Measurements from ENCODE around the gene SGIP1.
"Not testable (repeated sequence)": the region's sequence is repeated elsewhere in the genome, so short reads cannot be mapped to it uniquely, and the experiment has no call there.

The SGIP1 gene

DNA sequence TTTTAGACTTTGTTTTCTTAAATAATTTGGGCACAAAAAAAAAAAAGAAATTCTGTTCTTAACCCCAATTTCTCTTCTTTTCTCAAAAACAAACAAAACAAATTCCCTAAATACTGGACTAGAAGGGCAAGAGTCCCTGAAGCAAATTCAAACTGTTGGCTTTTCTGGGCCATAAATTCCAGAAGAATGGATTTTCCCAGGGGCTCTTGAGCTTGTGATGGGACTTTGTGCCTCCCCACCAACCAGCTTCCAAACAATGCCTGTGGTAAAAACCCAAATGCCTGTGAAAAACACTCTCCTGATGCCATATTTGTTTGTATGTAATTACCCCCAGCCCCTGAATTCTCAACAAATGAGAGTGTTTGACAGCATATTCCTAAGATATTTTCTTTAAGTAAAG lies 55.4 kb downstream of the SGIP1 start:
- Histone ChIP-seq H3K36me3 (ENCODE audit: control insufficient read depth, low read length) (no peaks in the 10 kb centered on the region), H3K4me1 (ENCODE audit: control insufficient read depth, low read length) (no peaks in the 10 kb centered on the region), H4K20me1 (ENCODE audit: control insufficient read depth, insufficient read depth, low read depth, low read length) (no peaks in the 10 kb centered on the region), H3K27ac (ENCODE audit: low read depth, low read length) (no peak overlapping the region), H3K9me3 (ENCODE audit: control insufficient read depth, insufficient read depth, low read length) (no peaks in the 10 kb centered on the region), H3K9me2 (replicated peaks; ENCODE audit: control insufficient read depth, low read length) (no peaks in the 10 kb centered on the region), H3K79me2 (ENCODE audit: control insufficient read depth, low read length) (no peaks in the 10 kb centered on the region), H3K4me2 (ENCODE audit: low read length) (no peak overlapping the region), H3K4me3 (ENCODE audit: low read length) (no peak overlapping the region), H3K27me3 (ENCODE audit: control insufficient read depth, low read length) (no peaks in the 10 kb centered on the region), H3F3A (ENCODE audit: control insufficient read depth, insufficient read depth) (no peaks in the 10 kb centered on the region)
- TF ChIP-seq EZH2phosphoT487 (IDR thresholded peaks at IDR 0.05; ENCODE audit: borderline replicate concordance, low read length), result no peak
- TF ChIP-seq, protein P1, sequence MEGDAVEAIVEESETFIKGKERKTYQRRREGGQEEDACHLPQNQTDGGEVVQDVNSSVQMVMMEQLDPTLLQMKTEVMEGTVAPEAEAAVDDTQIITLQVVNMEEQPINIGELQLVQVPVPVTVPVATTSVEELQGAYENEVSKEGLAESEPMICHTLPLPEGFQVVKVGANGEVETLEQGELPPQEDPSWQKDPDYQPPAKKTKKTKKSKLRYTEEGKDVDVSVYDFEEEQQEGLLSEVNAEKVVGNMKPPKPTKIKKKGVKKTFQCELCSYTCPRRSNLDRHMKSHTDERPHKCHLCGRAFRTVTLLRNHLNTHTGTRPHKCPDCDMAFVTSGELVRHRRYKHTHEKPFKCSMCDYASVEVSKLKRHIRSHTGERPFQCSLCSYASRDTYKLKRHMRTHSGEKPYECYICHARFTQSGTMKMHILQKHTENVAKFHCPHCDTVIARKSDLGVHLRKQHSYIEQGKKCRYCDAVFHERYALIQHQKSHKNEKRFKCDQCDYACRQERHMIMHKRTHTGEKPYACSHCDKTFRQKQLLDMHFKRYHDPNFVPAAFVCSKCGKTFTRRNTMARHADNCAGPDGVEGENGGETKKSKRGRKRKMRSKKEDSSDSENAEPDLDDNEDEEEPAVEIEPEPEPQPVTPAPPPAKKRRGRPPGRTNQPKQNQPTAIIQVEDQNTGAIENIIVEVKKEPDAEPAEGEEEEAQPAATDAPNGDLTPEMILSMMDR (IDR thresholded peaks at IDR 0.05; ENCODE audit: low read depth, low read length, poor library complexity, severe bottlenecking), result no peak

DNA sequence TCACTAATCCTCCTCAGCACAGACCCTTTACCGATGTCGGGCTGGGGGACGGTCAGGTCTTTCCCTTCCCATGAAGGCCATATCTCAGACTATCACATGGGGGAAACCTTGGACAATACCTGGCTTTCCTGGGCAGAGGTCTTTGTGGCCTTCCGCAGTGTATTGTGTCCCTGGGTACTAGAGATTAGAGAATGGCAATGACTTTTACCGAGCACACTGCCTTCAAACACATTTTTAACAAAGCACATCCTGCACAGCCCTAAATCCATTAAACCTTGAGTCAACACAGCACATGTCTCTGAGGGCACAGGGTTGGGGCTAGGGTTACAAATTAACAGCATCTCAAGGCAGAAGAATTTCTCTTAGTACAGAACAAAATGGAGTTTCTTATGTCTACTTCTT lies 58.2 kb downstream of the SGIP1 start:
- not testable (repeated sequence) for H4K20me1 ChIP-seq (ENCODE audit: control insufficient read depth, insufficient read depth, low read depth, low read length)

DNA sequence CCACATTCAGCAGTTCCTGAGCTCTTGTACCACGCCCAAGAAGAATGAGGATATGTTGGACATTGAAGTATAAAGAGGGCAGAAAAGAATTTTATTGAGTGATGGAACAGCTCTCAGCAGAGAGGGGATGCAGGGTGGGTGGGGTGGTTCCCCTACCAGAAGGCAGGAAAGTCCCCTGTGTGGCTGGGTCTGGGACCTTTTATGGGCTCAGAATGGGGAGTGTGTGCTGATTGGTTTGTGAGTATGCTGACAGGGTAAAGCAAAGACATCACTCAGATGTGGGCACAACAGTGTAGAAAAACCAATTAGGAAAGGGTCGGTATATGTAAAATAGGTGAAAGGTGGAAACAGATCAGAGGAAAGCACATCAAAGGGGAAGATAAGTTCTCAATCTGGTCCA lies 62.2 kb downstream of the SGIP1 start:
- H3K9me2 ChIP-seq (replicated peaks; ENCODE audit: control insufficient read depth, low read length), result no peaks in the 10 kb centered on the region
- H3K27ac ChIP-seq (ENCODE audit: low read depth, low read length), result no peak overlapping the region
- TF ChIP-seq EZH2phosphoT487 (IDR thresholded peaks at IDR 0.05; ENCODE audit: borderline replicate concordance, low read length), result no peak
- TF ChIP-seq, protein P1 (IDR thresholded peaks at IDR 0.05; ENCODE audit: low read depth, low read length, poor library complexity, severe bottlenecking), result no peak
- no peak overlapping the region for H3K4me2 ChIP-seq (ENCODE audit: low read length)
- H3K79me2 ChIP-seq (ENCODE audit: control insufficient read depth, low read length), result no peaks in the 10 kb centered on the region
- peaks cover 5% of the 10 kb centered on the region for H3K27me3 ChIP-seq (ENCODE audit: control insufficient read depth, low read length)
- H3K4me1 ChIP-seq (ENCODE audit: control insufficient read depth, low read length), result no peaks in the 10 kb centered on the region
- H3F3A ChIP-seq (ENCODE audit: control insufficient read depth, insufficient read depth), result no peaks in the 10 kb centered on the region
- H3K9me3 ChIP-seq (ENCODE audit: control insufficient read depth, insufficient read depth, low read length), result peaks cover 5% of the 10 kb centered on the region; the same call in 1 of the 2 replicates
- H3K4me3 ChIP-seq (ENCODE audit: low read length), result no peak overlapping the region
- no peaks in the 10 kb centered on the region for H4K20me1 ChIP-seq (ENCODE audit: control insufficient read depth, insufficient read depth, low read depth, low read length)
- no peaks in the 10 kb centered on the region for H3K36me3 ChIP-seq (ENCODE audit: control insufficient read depth, low read length)

More for the DNA sequence above, 58.2 kb downstream of the SGIP1 start:
- not testable (repeated sequence) for H3K79me2 ChIP-seq (ENCODE audit: control insufficient read depth, low read length); H3F3A ChIP-seq (ENCODE audit: control insufficient read depth, insufficient read depth); H3K27ac ChIP-seq (ENCODE audit: low read depth, low read length); H3K4me3 ChIP-seq (ENCODE audit: low read length); H3K36me3 ChIP-seq (ENCODE audit: control insufficient read depth, low read length); H3K9me3 ChIP-seq (ENCODE audit: control insufficient read depth, insufficient read depth, low read length); H3K4me2 ChIP-seq (ENCODE audit: low read length); H3K27me3 ChIP-seq (ENCODE audit: control insufficient read depth, low read length); H3K4me1 ChIP-seq (ENCODE audit: control insufficient read depth, low read length); H3K9me2 ChIP-seq (replicated peaks; ENCODE audit: control insufficient read depth, low read length)

DNA sequence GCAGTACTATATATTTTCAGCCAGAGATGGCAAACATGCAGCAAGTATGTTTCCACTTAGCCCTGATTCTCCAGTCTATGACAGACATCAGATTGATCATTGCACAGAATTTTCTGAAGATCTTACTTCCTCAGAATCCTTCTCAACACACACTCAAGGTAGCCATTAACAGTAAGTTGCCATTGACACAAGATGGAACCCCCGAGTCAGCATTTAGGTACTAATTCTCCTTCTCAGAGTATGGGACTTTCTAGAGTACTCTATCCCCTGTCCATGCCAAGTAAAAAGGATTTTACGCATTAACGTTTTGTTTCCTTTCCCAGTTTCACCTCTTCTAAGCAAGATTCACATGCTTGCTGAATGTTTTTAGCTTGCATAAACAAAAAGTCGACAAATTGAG lies 63.5 kb downstream of the SGIP1 start:
- no peaks in the 10 kb centered on the region for H4K20me1 ChIP-seq (ENCODE audit: control insufficient read depth, insufficient read depth, low read depth, low read length)
- TF ChIP-seq EZH2phosphoT487 (IDR thresholded peaks at IDR 0.05; ENCODE audit: borderline replicate concordance, low read length), result no peak
- TF ChIP-seq, protein P1 (IDR thresholded peaks at IDR 0.05; ENCODE audit: low read depth, low read length, poor library complexity, severe bottlenecking), result no peak

More for the DNA sequence above, 63.5 kb downstream of the SGIP1 start:
- Histone ChIP-seq H3K9me2 (replicated peaks; ENCODE audit: control insufficient read depth, low read length) (no peaks in the 10 kb centered on the region), H3F3A (ENCODE audit: control insufficient read depth, insufficient read depth) (no peaks in the 10 kb centered on the region), H3K4me1 (ENCODE audit: control insufficient read depth, low read length) (no peaks in the 10 kb centered on the region), H3K36me3 (ENCODE audit: control insufficient read depth, low read length) (no peaks in the 10 kb centered on the region), H3K4me2 (ENCODE audit: low read length) (no peak overlapping the region), H3K27me3 (ENCODE audit: control insufficient read depth, low read length) (peaks cover 5% of the 10 kb centered on the region), H3K9me3 (ENCODE audit: control insufficient read depth, insufficient read depth, low read length) (peaks cover 5% of the 10 kb centered on the region; the same call in 1 of the 2 replicates), H3K27ac (ENCODE audit: low read depth, low read length) (no peak overlapping the region), H3K79me2 (ENCODE audit: control insufficient read depth, low read length) (no peaks in the 10 kb centered on the region), H3K4me3 (ENCODE audit: low read length) (no peak overlapping the region)

Measured in DOHH2 (cell line).